ENCODE measurements around the gene RCSD1.

Gene RCSD1

DNA sequence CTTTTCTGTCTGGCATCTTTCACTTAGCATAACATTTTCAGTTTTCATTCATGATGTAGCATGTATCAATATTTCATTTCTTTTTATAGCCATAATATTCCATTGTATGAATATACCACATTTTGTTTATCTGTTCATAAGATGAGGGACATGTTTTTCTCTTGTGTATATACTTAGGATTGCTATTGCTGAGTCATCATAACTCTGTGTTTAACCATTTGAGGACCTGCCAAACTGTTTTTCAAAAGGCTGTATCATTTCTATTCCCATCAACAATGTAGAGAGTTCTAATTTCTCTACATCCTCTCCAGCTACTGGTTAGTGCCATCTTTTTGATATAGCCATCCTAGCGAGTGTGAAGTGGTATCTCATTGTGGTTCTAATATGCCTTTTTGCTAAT lies 118.0 kb downstream of the RCSD1 start:
- no peak for DNase-seq

DNA sequence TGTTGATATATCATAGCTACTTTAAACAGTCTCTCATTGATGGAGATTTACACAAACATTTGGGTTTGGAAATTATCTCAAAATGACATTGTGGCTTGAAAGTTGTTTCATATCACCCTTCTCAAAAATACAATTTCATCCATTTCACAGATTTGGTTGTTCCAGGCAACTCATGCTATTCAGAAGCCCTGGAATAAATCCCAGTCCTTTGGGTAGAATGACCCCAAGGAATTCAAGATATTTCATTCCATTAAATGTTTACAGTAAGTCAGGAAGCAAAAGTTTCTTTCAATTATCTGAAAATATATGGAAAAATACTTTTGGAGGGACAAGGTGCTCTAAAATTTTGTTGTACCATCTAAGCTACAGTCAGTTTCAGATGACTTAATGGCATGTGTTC lies 118.9 kb downstream of the RCSD1 start:
- peak; percentile 55 for DNase-seq

DNA sequence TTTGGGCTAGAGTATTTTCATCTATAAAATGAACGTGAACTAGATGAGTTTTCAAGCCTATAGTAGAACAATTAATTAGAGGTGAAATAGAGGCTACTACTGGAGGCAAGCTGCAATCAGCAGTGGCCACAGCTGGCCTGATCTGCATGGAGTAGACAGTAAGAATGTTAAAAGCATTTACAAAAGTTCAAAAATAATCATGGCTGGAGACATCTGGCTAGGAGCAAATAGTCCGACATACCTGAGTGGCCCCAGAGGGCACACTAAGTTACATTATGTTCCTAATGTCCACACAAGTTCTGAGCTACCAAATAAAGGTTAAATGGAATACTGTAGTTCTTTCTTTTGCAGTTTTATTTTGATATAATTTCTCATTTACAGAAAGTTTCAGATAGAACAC lies 119.7 kb downstream of the RCSD1 start:
- DNase-seq, result no peak

DNA sequence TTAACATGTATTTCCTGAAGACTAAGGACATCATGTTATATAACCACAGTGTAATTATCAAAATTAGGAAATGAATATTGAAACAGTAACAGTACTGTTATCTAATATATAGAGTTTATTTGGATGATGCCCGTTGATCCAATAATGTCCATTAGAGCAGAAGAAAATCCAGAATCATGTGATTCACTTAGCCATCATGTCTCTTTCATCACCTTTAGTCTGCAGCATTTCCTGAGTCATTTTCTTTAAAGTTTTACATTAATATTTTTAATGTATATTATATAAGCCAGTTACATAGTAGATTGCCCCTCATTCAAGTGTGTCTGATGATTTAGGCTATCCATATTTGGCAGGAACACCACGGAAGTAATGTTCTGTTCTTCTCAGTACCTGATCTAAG lies 120.6 kb downstream of the RCSD1 start:
- no peak for DNase-seq

GRCh38 chr1:167751676-167752075 lies 121.6 kb downstream of the RCSD1 start:
- DNase-seq, result no peak

GRCh38 chr1:167752219-167752985 lies 122.4 kb downstream of the RCSD1 start:
- no peak for DNase-seq

DNA sequence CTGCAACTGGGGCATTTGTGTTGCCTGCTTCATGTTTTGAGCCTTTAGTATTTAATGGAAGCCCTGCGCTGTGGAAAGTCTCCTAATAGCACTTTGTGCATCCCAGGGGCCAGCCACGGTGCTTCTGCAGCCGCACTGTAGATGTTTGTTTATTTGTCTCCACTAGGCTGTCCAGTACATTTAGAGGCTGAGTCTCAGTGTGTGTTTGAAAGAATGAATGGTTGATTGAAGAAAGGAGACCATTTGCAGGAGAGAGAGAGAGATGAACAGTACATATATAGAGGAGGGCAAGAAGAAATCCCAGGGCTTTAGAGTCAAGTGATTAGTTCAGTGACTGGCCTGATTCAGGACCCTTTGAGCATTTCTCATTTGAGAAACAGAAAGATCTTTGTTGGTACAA lies 125.6 kb downstream of the RCSD1 start:
- DNase-seq, result no peak
